Measurements from ENCODE around the gene MACROD2. TPM values are rescaled to one million over a fixed set of nuclear protein-coding genes. Genes with fewer than 3 reads are reported as not detected.

Gene MACROD2
- total RNA-seq, 1 experiment from 2014 or later, result 3.7 TPM

GRCh38 chr20:14830466-14830865, 835.1 kb downstream of the MACROD2 start:
- H3K9ac ChIP-seq (ENCODE audit: low read length), result no peak overlapping the region
- no peaks in the 10 kb centered on the region for H3K9me3 ChIP-seq (ENCODE audit: control insufficient read depth in 1 of 2, insufficient read depth in 1 of 2, low read depth in 1 of 2, low read length in 2 of 2)
- ChIA-PET POLR2A (no interaction called here), RAD21 (ENCODE audit: low non-redundant PET in 1 of 2, low total read pairs in 2 of 2, uncharacterized antibody in 2 of 2, unreplicated experiment in 2 of 2) (no interaction called here), CTCF (no interaction called here)
- ATAC-seq (no peak), DNase-seq (ENCODE audit: low read depth, low spot score) (no peak)
- H3K4me3 ChIP-seq (replicated peaks in 1 of 2; ENCODE audit: low read depth in 1 of 2, low read length in 2 of 2), result no peak overlapping the region
- no peak overlapping the region for H3K27ac ChIP-seq (ENCODE audit: low read depth, low read length)
- H3K79me2 ChIP-seq (ENCODE audit: insufficient read depth, low read length), result no peaks in the 10 kb centered on the region
- H4K20me1 ChIP-seq (ENCODE audit: insufficient read depth), result no peaks in the 10 kb centered on the region
- no peak for TF ChIP-seq SP1 (IDR thresholded peaks at IDR 0.05; ENCODE audit: low read depth)
- no peak for TF ChIP-seq SRF (IDR thresholded peaks at IDR 0.05; ENCODE audit: low read depth)
- TF ChIP-seq FOSL1 (IDR thresholded peaks at IDR 0.05; ENCODE audit: low read depth), result no peak
- TF ChIP-seq CTCF (IDR thresholded peaks at IDR 0.05 in 2 of 3, conservative IDR thresholded peaks at IDR 0.05 in 1 of 3; ENCODE audit: borderline replicate concordance in 1 of 3, insufficient read depth in 1 of 3, low read depth in 2 of 3, low read length in 2 of 3), result no peak
- H3K4me1 ChIP-seq (ENCODE audit: control insufficient read depth in 1 of 2, insufficient read depth in 2 of 2, low read length in 2 of 2), result no peaks in the 10 kb centered on the region
- H3K27me3 ChIP-seq (ENCODE audit: insufficient read depth, low read length), result no peaks in the 10 kb centered on the region
- BruUV-seq (replicated peaks), result no TSS peak
- intact Hi-C loops (cut with micrococcal nuclease), result no loop called here
- H3K36me3 ChIP-seq (ENCODE audit: control insufficient read depth in 1 of 2, insufficient read depth in 2 of 2, low read length in 2 of 2), result no peaks in the 10 kb centered on the region
- no peak overlapping the region for H3K4me2 ChIP-seq (ENCODE audit: low read length)
- no peaks in the 10 kb centered on the region for H3K9me2 ChIP-seq (ENCODE audit: insufficient read depth)
- H2AFZ ChIP-seq (ENCODE audit: low read depth, low read length, poor library complexity, severe bottlenecking), result no peak overlapping the region

- no peak for DNase-seq (ENCODE audit: low read depth, low spot score)
- H2AFZ ChIP-seq (ENCODE audit: low read depth, low read length, poor library complexity, severe bottlenecking), result no peak overlapping the region
- no peak overlapping the region for H3K27ac ChIP-seq (ENCODE audit: low read depth, low read length)
- no peaks in the 10 kb centered on the region for H3K4me1 ChIP-seq (ENCODE audit: control insufficient read depth in 1 of 2, insufficient read depth in 2 of 2, low read length in 2 of 2)
- intact Hi-C loops (cut with micrococcal nuclease), result no loop called here
- no TSS peak for BruUV-seq (replicated peaks)
- no peaks in the 10 kb centered on the region for H3K79me2 ChIP-seq (ENCODE audit: insufficient read depth, low read length)
- CTCF ChIA-PET, result no interaction called here
- H3K4me3 ChIP-seq (replicated peaks in 1 of 2; ENCODE audit: low read depth in 1 of 2, low read length in 2 of 2), result no peak overlapping the region
- no peak overlapping the region for H3K4me2 ChIP-seq (ENCODE audit: low read length)
- H3K36me3 ChIP-seq (ENCODE audit: control insufficient read depth in 1 of 2, insufficient read depth in 2 of 2, low read length in 2 of 2), result no peaks in the 10 kb centered on the region
- H3K9ac ChIP-seq (ENCODE audit: low read length), result no peak overlapping the region
- H4K20me1 ChIP-seq (ENCODE audit: insufficient read depth), result no peaks in the 10 kb centered on the region
- ATAC-seq, result no peak
- POLR2A ChIA-PET, result no interaction called here
- H3K9me2 ChIP-seq (ENCODE audit: insufficient read depth), result no peaks in the 10 kb centered on the region
- RAD21 ChIA-PET (ENCODE audit: low non-redundant PET in 1 of 2, low total read pairs in 2 of 2, uncharacterized antibody in 2 of 2, unreplicated experiment in 2 of 2), result no interaction called here
- H3K27me3 ChIP-seq (ENCODE audit: insufficient read depth, low read length), result no peaks in the 10 kb centered on the region
- H3K9me3 ChIP-seq (ENCODE audit: control insufficient read depth in 1 of 2, insufficient read depth in 1 of 2, low read depth in 1 of 2, low read length in 2 of 2), result no peaks in the 10 kb centered on the region
- TF ChIP-seq FOSL1 (IDR thresholded peaks at IDR 0.05; ENCODE audit: low read depth) (no peak), CTCF (IDR thresholded peaks at IDR 0.05 in 2 of 3, conservative IDR thresholded peaks at IDR 0.05 in 1 of 3; ENCODE audit: borderline replicate concordance in 1 of 3, insufficient read depth in 1 of 3, low read depth in 2 of 3, low read length in 2 of 3) (no peak), REST (IDR thresholded peaks at IDR 0.05; ENCODE audit: low read depth) (no peak), EGR1 (IDR thresholded peaks at IDR 0.05; ENCODE audit: low read depth) (no peak), JUND (IDR thresholded peaks at IDR 0.05) (no peak), SIN3A (IDR thresholded peaks at IDR 0.05; ENCODE audit: low read depth) (no peak), ATF3 (IDR thresholded peaks at IDR 0.05) (no peak), RAD21 (IDR thresholded peaks at IDR 0.05; ENCODE audit: low read depth) (no peak), ZFX (IDR thresholded peaks at IDR 0.05) (no peak), ELF1 (IDR thresholded peaks at IDR 0.05; ENCODE audit: borderline replicate concordance, low read depth) (no peak), EZH2phosphoT487 (IDR thresholded peaks at IDR 0.05; ENCODE audit: borderline replicate concordance) (no peak), YY1 (IDR thresholded peaks at IDR 0.05; ENCODE audit: extremely low read depth, insufficient replicate concordance, low read depth, low read length) (no peak)
These were observed 835.6 kb downstream of the MACROD2 start for GRCh38 chr20:14830899-14831298.

All from HCT116 (cell line).